H1 (cell line): ENCODE measurements around the gene P3H2. TPM values are rescaled to one million over a fixed set of nuclear protein-coding genes. Genes with fewer than 3 reads are reported as not detected.

Source experiments
- CTCF ChIA-PET: fragments of 300-600 bp; sonication (Branson Sonifier 250); formaldehyde crosslinking; loops from one replicate; lab custom pipeline; 2021; ENCODE audit not compliant: partially characterized antibody; lab: Charles Lee
- POLR2A ChIA-PET: fragments of 300-600 bp; sonication (Branson Sonifier 250); formaldehyde crosslinking; loops from one replicate; lab custom pipeline; 2021; ENCODE audit warnings: inconsistent platforms; ENCODE audit not compliant: partially characterized antibody; lab: Charles Lee
- DNase-seq, 2 experiments: peaks; one replicate each; pipeline versions ENCODE4 v3.0.0 to v3.0.0-alpha.2; 2010 to 2022; ENCODE audit warnings: low spot score in 2 of 2, low read depth in 1 of 2, mixed read lengths in 1 of 2
- FAIRE-seq: peaks from 2 replicates; lab custom pipeline; 2011; peaks lifted over from hg19 to GRCh38; lab: Jason Lieb, UNC
- H2AFZ ChIP-seq: 2 replicates; pipeline ENCODE4 v1.8.1; 2012; ENCODE audit warnings: low read length, inconsistent platforms
- H2AK5ac ChIP-seq: 2 replicates; pipeline ENCODE4 v1.6.1; 2013; ENCODE audit warnings: low read depth, low read length
- H2BK120ac ChIP-seq: replicated peaks from 2 replicates; pipeline ENCODE3; 2013; ENCODE audit warnings: low read depth, low read length, inconsistent platforms
- H2BK12ac ChIP-seq: 2 replicates; pipeline ENCODE4 v1.6.1; 2013; ENCODE audit warnings: low read depth, low read length
- H2BK15ac ChIP-seq: 2 replicates; pipeline ENCODE4 v1.6.1; 2013; ENCODE audit warnings: low read length
- H2BK20ac ChIP-seq: 2 replicates; pipeline ENCODE4 v1.6.1; 2013; ENCODE audit warnings: low read length
- H2BK5ac ChIP-seq: 2 replicates; pipeline ENCODE4 v1.6.1; 2013; ENCODE audit warnings: low read depth, low read length
- H3K14ac ChIP-seq: 2 replicates; pipeline ENCODE4 v1.6.1; 2013; ENCODE audit warnings: inconsistent platforms; ENCODE audit not compliant: insufficient read length
- H3K18ac ChIP-seq: 2 replicates; pipeline ENCODE4 v1.6.1; 2013; ENCODE audit warnings: low read length; ENCODE audit errors: extremely low read depth
- H3K23ac ChIP-seq: 2 replicates; pipeline ENCODE4 v1.6.1; 2013; ENCODE audit warnings: inconsistent platforms; ENCODE audit not compliant: insufficient read length
- H3K23me2 ChIP-seq: 2 replicates; pipeline ENCODE4 v1.6.1; 2013; ENCODE audit warnings: low read depth, low read length
- H3K27ac ChIP-seq: 2 replicates; pipeline ENCODE4 v1.6.1; 2011; ENCODE audit warnings: low read depth, low read length, inconsistent platforms
- H3K27me3 ChIP-seq, 4 experiments: replicated peaks in 1 of 4; 1 replicate in 1 of 4; 2 replicates in 3 of 4; pipeline versions ENCODE4 v1.6.1 to v1.8.1; 2011 to 2013; ENCODE audit warnings: low read length in 3 of 4, mild to moderate bottlenecking in 3 of 4, inconsistent platforms in 2 of 4, mixed read lengths in 2 of 4, moderate library complexity in 1 of 4; ENCODE audit not compliant: control insufficient read depth in 3 of 4, insufficient read depth in 3 of 4; ENCODE audit errors: extremely low read depth in 1 of 4
- H3K36me3 ChIP-seq, 4 experiments: 2 replicates each; pipeline versions ENCODE4 v1.6.1 to v1.8.1; 2011 to 2013; ENCODE audit warnings: mild to moderate bottlenecking in 4 of 4, low read length in 3 of 4, moderate library complexity in 2 of 4, control low read depth in 1 of 4, inconsistent platforms in 1 of 4; ENCODE audit not compliant: insufficient read depth in 4 of 4, control insufficient read depth in 2 of 4
- H3K4ac ChIP-seq: replicated peaks from 2 replicates; pipeline ENCODE3; 2013; ENCODE audit warnings: low read length, low read depth, mixed read lengths, inconsistent platforms; ENCODE audit not compliant: insufficient read length
- H3K4me1 ChIP-seq, 4 experiments: replicated peaks in 1 of 4; 1 replicate in 1 of 4; 2 replicates in 3 of 4; pipeline versions ENCODE4 v1.6.1 to v1.8.1; 2011 to 2013; ENCODE audit warnings: low read length in 3 of 4, inconsistent platforms in 2 of 4, mixed read lengths in 1 of 4; ENCODE audit not compliant: insufficient read depth in 4 of 4, control insufficient read depth in 3 of 4
- H3K4me2 ChIP-seq, 2 experiments: 2 replicates each; pipeline versions ENCODE4 v1.6.1 to v1.8.1; 2011 to 2013; ENCODE audit warnings: low read depth in 2 of 2, low read length in 2 of 2, control low read depth in 1 of 2, inconsistent platforms in 1 of 2, mild to moderate bottlenecking in 1 of 2; ENCODE audit not compliant: insufficient read depth in 1 of 2
- H3K4me3 ChIP-seq, 4 experiments: fragments of 200-600, 300-600 bp in 1 of 4; sonication (generic), shearing (Covaris generic), sonication (Bioruptor Twin) in 1 of 4; 2 replicates each; pipeline versions ENCODE4 v1.5.1 to v1.8.1; 2011 to 2016; ENCODE audit warnings: low read length in 4 of 4, low read depth in 3 of 4, control low read depth in 2 of 4, inconsistent platforms in 2 of 4, mild to moderate bottlenecking in 2 of 4, mixed read lengths in 1 of 4, moderate library complexity in 1 of 4; ENCODE audit not compliant: insufficient read depth in 2 of 4; ENCODE audit errors: extremely low read depth in 1 of 4
- H3K56ac ChIP-seq: replicated peaks from 2 replicates; pipeline ENCODE3; 2013; ENCODE audit warnings: low read depth, mild to moderate bottlenecking, mixed read lengths, low read length, inconsistent platforms; ENCODE audit not compliant: insufficient read length
- H3K79me1 ChIP-seq: 2 replicates; pipeline ENCODE4 v1.6.1; 2013; ENCODE audit warnings: low read depth, low read length, control low read depth
- H3K79me2 ChIP-seq, 2 experiments: 2 replicates each; pipeline versions ENCODE4 v1.6.1 to v1.8.1; 2012 to 2013; ENCODE audit warnings: low read length in 2 of 2, mild to moderate bottlenecking in 2 of 2, inconsistent platforms in 1 of 2; ENCODE audit not compliant: insufficient read depth in 2 of 2, control insufficient read depth in 1 of 2
- H3K9ac ChIP-seq, 4 experiments: replicated peaks in 1 of 4; 1 replicate in 1 of 4; 2 replicates in 3 of 4; pipeline versions ENCODE4 v1.6.1 to v1.8.1; 2011 to 2013; ENCODE audit warnings: low read depth in 3 of 4, low read length in 3 of 4, control low read depth in 2 of 4, mild to moderate bottlenecking in 2 of 4, moderate library complexity in 2 of 4, inconsistent platforms in 1 of 4; ENCODE audit errors: extremely low read depth in 1 of 4
- H3K9me3 ChIP-seq, 2 experiments: 2 replicates each; pipeline versions ENCODE4 v1.6.1 to v1.8.1; 2012 to 2013; ENCODE audit warnings: mild to moderate bottlenecking in 2 of 2, moderate library complexity in 2 of 2, control low read depth in 1 of 2, inconsistent platforms in 1 of 2, low read depth in 1 of 2, low read length in 1 of 2, mixed read lengths in 1 of 2; ENCODE audit not compliant: insufficient read depth in 2 of 2
- H4K20me1 ChIP-seq, 2 experiments: replicated peaks in 1 of 2; 2 replicates each; pipeline versions ENCODE3 to v1.8.1; 2011 to 2013; ENCODE audit warnings: inconsistent platforms in 2 of 2, low read length in 2 of 2, mild to moderate bottlenecking in 1 of 2; ENCODE audit not compliant: insufficient read depth in 2 of 2, control insufficient read depth in 1 of 2
- H4K5ac ChIP-seq: 2 replicates; pipeline ENCODE4 v1.6.1; 2013; ENCODE audit warnings: low read length, low read depth, mixed read lengths, inconsistent platforms; ENCODE audit not compliant: insufficient read length
- H4K8ac ChIP-seq: 2 replicates; pipeline ENCODE4 v1.8.0; 2013; ENCODE audit warnings: mild to moderate bottlenecking, moderate library complexity, low read length, inconsistent platforms; ENCODE audit not compliant: insufficient read depth; ENCODE audit errors: extremely low read depth
- H4K91ac ChIP-seq: replicated peaks from 2 replicates; pipeline ENCODE3; 2013; ENCODE audit warnings: low read length, mixed read lengths, inconsistent platforms; ENCODE audit not compliant: insufficient read length
- ASH2L ChIP-seq: fragments of 200-600, 300-600 bp; sonication (generic); IDR thresholded peaks from one replicate; pipeline ENCODE4 v1.7.1; 2017; ENCODE audit warnings: low read length
- CBX5 ChIP-seq: fragments of 300-800, 300-1000 bp; sonication (generic); IDR thresholded peaks from 2 replicates; pipeline ENCODE4 v1.7.1; 2016; ENCODE audit warnings: antibody characterized with exemption, low read length, low read depth
- GABPA ChIP-seq: IDR thresholded peaks from 2 replicates; pipeline ENCODE4 v1.6.1; 2011; ENCODE audit warnings: mild to moderate bottlenecking, low read length, moderate library complexity, borderline replicate concordance; ENCODE audit not compliant: insufficient read depth
- JUN ChIP-seq: IDR thresholded peaks from 2 replicates; pipeline ENCODE4 v1.6.1; 2011; ENCODE audit warnings: low read depth, mild to moderate bottlenecking, improper control_type of control experiment, low read length
- NRF1 ChIP-seq: IDR thresholded peaks from 2 replicates; pipeline ENCODE4 v1.6.1; 2011; ENCODE audit warnings: mild to moderate bottlenecking, low read depth, low read length, improper control_type of control experiment
- ZNF274 ChIP-seq: IDR thresholded peaks from 2 replicates; pipeline ENCODE4 v1.7.0; 2012; ENCODE audit warnings: low read length, borderline replicate concordance; ENCODE audit errors: extremely low read depth
- WGBS, 2 experiments: shearing (Covaris generic) in 1 of 2; methylation state at CpG; one replicate each; pipeline versions ENCODE4 v1.1.6 to v1.1.7; 2013 to 2015; ENCODE audit warnings: low lambda C conversion rate in 2 of 2, mixed read lengths in 2 of 2, inconsistent platforms in 1 of 2, low coverage in 1 of 2, missing lambda C conversion rate in 1 of 2; ENCODE audit not compliant: insufficient replicate concordance in 2 of 2, insufficient coverage in 1 of 2, insufficient read length in 1 of 2; ENCODE audit errors: extremely low coverage in 1 of 2, missing lambda C conversion rate in 1 of 2; 5-methylcytosine and 5-hydroxymethylcytosine counted together
- polyA plus RNA-seq, 7 experiments: library from polyadenylated mRNA; depleted of rRNA in 3 of 7; stranded (reverse) in 5 of 7; unstranded in 2 of 7; fragments of >200 nt in 5 of 7; fragments of 200-250 nt in 2 of 7; gene quantifications; 1 replicate in 5 of 7; 2 replicates in 1 of 7; 4 replicates in 1 of 7; pipeline versions ENCODE4 v1.2.1 to v1.2.3, GENCODE V29; 2011 to 2013; ENCODE audit warnings: missing spikeins in 2 of 7, mixed read lengths in 2 of 7
- total RNA-seq: library from RNA; stranded (reverse); fragmentation: NEBNext Ultra II Directional; extraction: Animal tissue kit (Norgen Biotek cat#: 25700); gene quantifications from 2 replicates; pipeline ENCODE4 v1.2.1, GENCODE V29; 2021

The P3H2 gene
- total and polyA plus RNA-seq, 2 of the 8 experiments (the other 6 are each of a cell fraction or from before 2014, with no cell fraction given) = 40.5 to 60.4 TPM

GRCh38 chr3:189999718-190000117 is 121.0 kb downstream of the P3H2 start:
- WGBS, 2 experiments = 83% methylated on average over 4 of the region's 4 CpGs; no CpG with 5 or more reads in 1 of the 2 experiments
- Histone ChIP-seq H3K4me1 (peaks cover 0 to 6% (median 0%) of the 10 kb centered on the region in 4 experiments; a peak in 3 of 7 replicates), H3K4me3 (no peak overlapping the region), H3K79me1 (no peaks in the 10 kb centered on the region), H2BK5ac (no peak overlapping the region), H2AFZ (no peak overlapping the region), H3K36me3 (no peaks in the 10 kb centered on the region), H3K79me2 (peaks cover 0 to 29% of the 10 kb centered on the region in 2 experiments; a peak in 2 of 4 replicates), H4K91ac (peak overlapping the region; percentile 29), H2AK5ac (no peak overlapping the region), H2BK120ac (no peak overlapping the region), H4K20me1 (no peaks in the 10 kb centered on the region), H3K4ac (no peak overlapping the region), H3K27me3 (no peaks in the 10 kb centered on the region), H2BK15ac (no peak overlapping the region), H4K5ac (no peak overlapping the region), H3K9me3 (no peaks in the 10 kb centered on the region), H3K14ac (no peak overlapping the region), H2BK20ac (no peak overlapping the region; the same call in 1 of the 2 replicates), H2BK12ac (no peak overlapping the region), H3K4me2 (no peak overlapping the region), H4K8ac (no peak overlapping the region), H3K56ac (no peak overlapping the region), H3K23ac (no peak overlapping the region), H3K27ac (no peak overlapping the region), H3K18ac (no peak overlapping the region), H3K9ac (no peak overlapping the region), H3K23me2 (no peaks in the 10 kb centered on the region)
- TF ChIP-seq ZNF274 = no peak
- TF ChIP-seq JUN = no peak
- TF ChIP-seq GABPA = no peak
- no peak for TF ChIP-seq ASH2L
- TF ChIP-seq CBX5 = no peak
- TF ChIP-seq NRF1 = no peak
- peak; percentile 13 for FAIRE-seq
- ChIA-PET POLR2A (no interaction called here), CTCF (interaction anchor here (1.3 to 2.2 kb wide), 2 partner anchors 12 to 32 kb away, joined by 4 to 8 read pairs; no protein-coding TSS in a partner anchor)
- no peak for DNase-seq
